Measurements from ENCODE around the gene ATP6AP1. TPM values are rescaled to one million over a fixed set of nuclear protein-coding genes. Genes with fewer than 3 reads are reported as not detected.

The ATP6AP1 gene
- total RNA-seq, 1 donor from 2014 or later: 83.0 TPM

- ATAC-seq: no peak
- intact Hi-C loops (cut with DNase I): no loop called here
- DNase-seq (ENCODE audit: missing footprints): no peak
These were observed 31.8 kb downstream of the ATP6AP1 start for GRCh38 chrX:154460326-154460725.

- intact Hi-C loops (cut with DNase I): no loop called here
- DNase-seq (ENCODE audit: missing footprints) (no peak), ATAC-seq (no peak)
These were observed 33.9 kb downstream of the ATP6AP1 start for GRCh38 chrX:154462396-154462795.

GRCh38 chrX:154463611-154464220 lies 35.2 kb downstream of the ATP6AP1 start:
- DNase-seq (ENCODE audit: missing footprints) (no peak), ATAC-seq (no peak)
- intact Hi-C loops (cut with DNase I): no loop called here

GRCh38 chrX:154464806-154465365 lies 36.4 kb downstream of the ATP6AP1 start:
- ATAC-seq: no peak
- intact Hi-C loops (cut with DNase I): no loop called here
- DNase-seq (ENCODE audit: missing footprints): no peak

GRCh38 chrX:154465601-154466000 lies 37.1 kb downstream of the ATP6AP1 start:
- DNase-seq (ENCODE audit: missing footprints) (no peak), ATAC-seq (no peak)
- intact Hi-C loops (cut with DNase I): no loop called here

GRCh38 chrX:154466036-154466435 lies 37.6 kb downstream of the ATP6AP1 start:
- DNase-seq (ENCODE audit: missing footprints) (no peak), ATAC-seq (no peak)
- intact Hi-C loops (cut with DNase I): no loop called here

- intact Hi-C loops (cut with DNase I): no loop called here
- no peak for DNase-seq (ENCODE audit: missing footprints)
- no peak for ATAC-seq
These were observed 38.4 kb downstream of the ATP6AP1 start for GRCh38 chrX:154466907-154467306.

- DNase-seq (ENCODE audit: missing footprints) (no peak), ATAC-seq (no peak)
- intact Hi-C loops (cut with DNase I): no loop called here
These were observed 39.1 kb downstream of the ATP6AP1 start for GRCh38 chrX:154467556-154467955.

- ATAC-seq (no peak), DNase-seq (ENCODE audit: missing footprints) (no peak)
- intact Hi-C loops (cut with DNase I): no loop called here
These were observed 39.7 kb downstream of the ATP6AP1 start for GRCh38 chrX:154468217-154468616.

GRCh38 chrX:154469114-154469513 lies 40.6 kb downstream of the ATP6AP1 start:
- DNase-seq (ENCODE audit: missing footprints) (no peak), ATAC-seq (no peak)
- intact Hi-C loops (cut with DNase I): no loop called here

GRCh38 chrX:154469880-154470279 lies 41.4 kb downstream of the ATP6AP1 start:
- DNase-seq (ENCODE audit: missing footprints) (no peak), ATAC-seq (no peak)
- intact Hi-C loops (cut with DNase I): no loop called here

GRCh38 chrX:154470434-154470833 lies 42.0 kb downstream of the ATP6AP1 start:
- ATAC-seq (no peak), DNase-seq (ENCODE audit: missing footprints) (no peak)
- intact Hi-C loops (cut with DNase I): no loop called here

- intact Hi-C loops (cut with DNase I): no loop called here
- DNase-seq (ENCODE audit: missing footprints): no peak
- no peak for ATAC-seq
These were observed 42.6 kb downstream of the ATP6AP1 start for GRCh38 chrX:154470914-154471568.

GRCh38 chrX:154471839-154472684 lies 43.6 kb downstream of the ATP6AP1 start:
- intact Hi-C loops (cut with DNase I): no loop called here
- no peak for ATAC-seq
- no peak for DNase-seq (ENCODE audit: missing footprints)

- DNase-seq (ENCODE audit: missing footprints) (no peak), ATAC-seq (no peak)
- intact Hi-C loops (cut with DNase I): no loop called here
These were observed 44.5 kb downstream of the ATP6AP1 start for GRCh38 chrX:154472685-154473632.

GRCh38 chrX:154473683-154474082 lies 45.2 kb downstream of the ATP6AP1 start:
- no peak for ATAC-seq
- intact Hi-C loops (cut with DNase I): no loop called here
- no peak for DNase-seq (ENCODE audit: missing footprints)

- DNase-seq (ENCODE audit: missing footprints) (no peak), ATAC-seq (no peak)
- intact Hi-C loops (cut with DNase I): loop anchor here (5.0 kb wide), 1 partner anchor 35 kb away; the partner anchor contains the start of gene FAM50A
These were observed 48.3 kb downstream of the ATP6AP1 start for GRCh38 chrX:154476821-154477220.

GRCh38 chrX:154477891-154478477 lies 49.5 kb downstream of the ATP6AP1 start:
- DNase-seq (ENCODE audit: missing footprints) (no peak), ATAC-seq (no peak)
- intact Hi-C loops (cut with DNase I): loop anchor here (2.0 to 5.0 kb wide), 2 partner anchors 19 to 36 kb away; partner anchors contain the start of genes FAM50A and PLXNA3
